Erythroblast (primary cell): ENCODE data around the gene CLMN.

ENCODE experiments used
- DNase-seq, 2 experiments: peaks; one replicate each; lab custom pipeline; 2025; lab: John Stamatoyannopoulos, UW
- GATA1 ChIP-seq: IDR thresholded peaks from 2 replicates; pipeline ENCODE4 v1.6.1; 2011; ENCODE audit warnings: low read depth, mild to moderate bottlenecking, control low read depth, low read length, moderate library complexity
- POLR2A ChIP-seq: IDR thresholded peaks from 2 replicates; pipeline ENCODE4 v1.6.1; 2011; ENCODE audit warnings: mild to moderate bottlenecking, low read length

The CLMN gene, protein sequence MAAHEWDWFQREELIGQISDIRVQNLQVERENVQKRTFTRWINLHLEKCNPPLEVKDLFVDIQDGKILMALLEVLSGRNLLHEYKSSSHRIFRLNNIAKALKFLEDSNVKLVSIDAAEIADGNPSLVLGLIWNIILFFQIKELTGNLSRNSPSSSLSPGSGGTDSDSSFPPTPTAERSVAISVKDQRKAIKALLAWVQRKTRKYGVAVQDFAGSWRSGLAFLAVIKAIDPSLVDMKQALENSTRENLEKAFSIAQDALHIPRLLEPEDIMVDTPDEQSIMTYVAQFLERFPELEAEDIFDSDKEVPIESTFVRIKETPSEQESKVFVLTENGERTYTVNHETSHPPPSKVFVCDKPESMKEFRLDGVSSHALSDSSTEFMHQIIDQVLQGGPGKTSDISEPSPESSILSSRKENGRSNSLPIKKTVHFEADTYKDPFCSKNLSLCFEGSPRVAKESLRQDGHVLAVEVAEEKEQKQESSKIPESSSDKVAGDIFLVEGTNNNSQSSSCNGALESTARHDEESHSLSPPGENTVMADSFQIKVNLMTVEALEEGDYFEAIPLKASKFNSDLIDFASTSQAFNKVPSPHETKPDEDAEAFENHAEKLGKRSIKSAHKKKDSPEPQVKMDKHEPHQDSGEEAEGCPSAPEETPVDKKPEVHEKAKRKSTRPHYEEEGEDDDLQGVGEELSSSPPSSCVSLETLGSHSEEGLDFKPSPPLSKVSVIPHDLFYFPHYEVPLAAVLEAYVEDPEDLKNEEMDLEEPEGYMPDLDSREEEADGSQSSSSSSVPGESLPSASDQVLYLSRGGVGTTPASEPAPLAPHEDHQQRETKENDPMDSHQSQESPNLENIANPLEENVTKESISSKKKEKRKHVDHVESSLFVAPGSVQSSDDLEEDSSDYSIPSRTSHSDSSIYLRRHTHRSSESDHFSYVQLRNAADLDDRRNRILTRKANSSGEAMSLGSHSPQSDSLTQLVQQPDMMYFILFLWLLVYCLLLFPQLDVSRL

DNA sequence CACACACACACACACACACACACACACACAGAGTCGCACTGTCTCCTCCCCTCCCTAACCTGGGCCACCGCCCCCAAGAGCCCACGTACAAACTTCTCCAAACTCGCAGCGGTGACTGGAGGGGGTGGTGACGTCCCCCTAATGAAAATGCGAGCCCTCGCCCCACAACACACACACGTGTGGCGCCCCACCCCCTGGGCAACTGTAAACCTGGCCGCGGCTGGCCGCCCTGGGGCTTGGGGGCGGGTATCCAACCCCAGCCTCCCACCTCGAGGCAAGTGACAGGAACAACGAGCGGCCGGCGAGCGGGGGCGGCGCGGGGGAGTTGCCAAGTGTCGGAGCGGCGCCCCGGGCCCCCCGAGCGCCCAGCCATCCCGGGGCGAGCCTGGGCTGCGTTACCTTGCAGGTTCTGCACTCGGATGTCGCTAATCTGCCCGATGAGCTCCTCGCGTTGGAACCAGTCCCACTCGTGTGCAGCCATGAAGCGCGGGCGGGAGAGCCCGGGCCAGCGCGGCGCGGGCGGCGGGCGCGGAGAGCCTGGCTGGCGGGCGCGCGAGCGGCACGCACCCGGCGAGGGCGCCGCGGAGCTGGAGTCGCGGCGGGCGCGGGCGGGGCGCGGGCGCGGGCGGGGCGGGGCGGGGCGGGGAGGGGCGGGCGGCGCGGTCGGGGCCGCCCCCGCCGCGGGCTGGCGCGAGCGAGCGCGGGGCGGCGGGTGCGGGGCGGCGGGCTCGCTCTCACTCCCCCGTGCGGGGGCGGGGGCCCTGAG lies at the start of gene CLMN:
Gene CLMN (minus strand): TSS at position 597 of the 766 bp plus-strand sequence. CDS start 116 bp downstream, at position 481.
- DNase-seq = peak; percentile 15 to 18
- TF ChIP-seq GATA1 (no peak), POLR2A (no peak)

DNA sequence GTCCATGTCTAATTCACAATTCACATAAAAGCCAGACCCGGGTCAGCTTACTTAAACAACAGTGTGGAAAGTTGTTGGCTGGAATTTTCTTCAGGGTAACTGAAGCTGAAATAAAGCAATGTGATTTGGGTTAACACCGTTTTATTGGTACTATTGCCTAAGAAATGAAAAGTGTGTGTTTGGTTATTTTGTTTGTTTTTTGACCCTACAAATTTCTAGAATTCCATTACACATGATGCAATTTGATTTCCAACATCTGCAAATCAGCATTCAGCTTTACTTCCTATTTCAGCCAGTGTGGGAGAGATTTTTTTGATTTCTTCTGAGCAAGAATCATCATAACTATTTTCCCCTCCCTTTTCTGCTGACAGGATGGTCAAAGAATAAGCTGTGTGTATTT lies 45.7 kb upstream of the CLMN start:
- DNase-seq = no peak
- TF ChIP-seq POLR2A (no peak), GATA1 (no peak)

DNA sequence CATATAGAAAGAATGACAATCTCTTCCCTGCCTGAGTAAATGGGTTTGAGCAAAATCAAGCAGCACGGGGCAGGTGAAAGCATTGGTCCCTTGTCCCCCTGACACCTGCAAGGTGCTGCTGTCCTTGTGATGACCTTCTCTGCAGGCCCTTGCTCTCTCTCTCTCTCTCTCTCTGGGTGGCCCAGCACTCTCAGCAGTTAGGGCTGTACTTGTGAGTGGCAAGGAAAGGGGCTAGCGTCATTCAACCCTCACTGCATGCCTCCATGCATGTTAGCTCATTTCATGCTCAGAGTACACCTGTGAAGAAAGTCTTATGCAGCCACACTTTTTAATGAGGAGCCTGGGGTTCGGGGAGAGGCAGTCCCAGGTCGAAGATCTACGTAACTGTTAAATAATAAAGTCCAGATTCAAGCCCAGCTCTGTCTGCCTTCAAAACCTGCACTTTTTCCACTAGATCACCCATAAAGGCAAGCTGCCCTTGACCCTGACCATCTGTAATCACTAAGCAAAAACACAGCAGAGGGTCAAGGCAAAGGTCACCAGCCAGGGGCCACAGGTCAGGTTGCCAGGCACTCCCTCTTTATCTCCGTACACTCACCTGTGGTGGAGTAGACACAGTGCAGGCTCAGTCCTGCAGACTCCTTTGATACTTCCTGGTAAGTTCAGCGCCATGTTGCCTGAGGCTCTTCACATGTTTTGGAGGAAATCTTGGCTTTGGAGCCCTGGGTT lies 44.9 kb upstream of the CLMN start:
- DNase-seq = no peak
- TF ChIP-seq POLR2A (no peak), GATA1 (no peak)

DNA sequence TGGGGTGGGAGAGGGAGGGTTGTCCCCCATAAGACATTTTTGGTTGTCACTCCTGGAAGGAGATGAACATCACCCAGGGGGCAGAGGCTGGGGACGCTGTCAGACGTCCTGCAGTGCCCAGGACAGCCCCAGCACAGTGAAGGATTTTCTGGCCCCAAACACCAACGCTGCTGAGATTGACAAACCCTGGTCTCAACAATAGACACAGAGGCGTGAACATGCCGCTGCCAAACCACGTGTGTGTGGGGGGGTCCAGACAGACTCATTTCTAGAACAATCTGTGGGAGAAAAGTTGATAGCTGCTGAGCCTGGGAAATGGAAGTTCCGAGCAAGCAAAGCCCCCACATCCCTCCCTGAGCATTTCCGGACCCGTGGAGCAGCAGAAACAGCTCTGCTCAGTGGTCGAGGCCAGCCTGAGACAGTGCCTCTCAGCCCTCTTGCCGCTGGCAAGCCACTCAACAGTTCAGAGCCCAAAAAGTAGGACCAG lies 43.8 kb upstream of the CLMN start:
- DNase-seq = no peak
- TF ChIP-seq GATA1 (no peak), POLR2A (no peak)

DNA sequence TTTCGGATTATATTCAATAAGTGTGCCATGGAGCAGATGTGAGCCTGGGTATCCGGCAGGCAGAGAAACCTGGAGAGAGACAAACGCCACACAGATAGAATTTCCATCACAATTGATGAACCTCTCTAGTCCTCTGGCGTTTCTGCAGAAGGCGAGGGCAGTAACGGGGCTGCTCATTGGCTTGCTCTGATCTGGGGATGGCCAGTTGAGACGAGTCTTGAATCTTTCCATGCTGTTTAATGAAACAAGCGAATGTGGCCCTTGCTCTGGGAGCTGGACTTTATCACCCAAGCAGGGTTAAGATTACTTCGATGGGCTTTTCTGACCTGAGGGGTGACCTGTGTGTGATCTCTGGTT lies 42.4 kb upstream of the CLMN start:
- TF ChIP-seq POLR2A = no peak
- no peak for TF ChIP-seq GATA1

DNA sequence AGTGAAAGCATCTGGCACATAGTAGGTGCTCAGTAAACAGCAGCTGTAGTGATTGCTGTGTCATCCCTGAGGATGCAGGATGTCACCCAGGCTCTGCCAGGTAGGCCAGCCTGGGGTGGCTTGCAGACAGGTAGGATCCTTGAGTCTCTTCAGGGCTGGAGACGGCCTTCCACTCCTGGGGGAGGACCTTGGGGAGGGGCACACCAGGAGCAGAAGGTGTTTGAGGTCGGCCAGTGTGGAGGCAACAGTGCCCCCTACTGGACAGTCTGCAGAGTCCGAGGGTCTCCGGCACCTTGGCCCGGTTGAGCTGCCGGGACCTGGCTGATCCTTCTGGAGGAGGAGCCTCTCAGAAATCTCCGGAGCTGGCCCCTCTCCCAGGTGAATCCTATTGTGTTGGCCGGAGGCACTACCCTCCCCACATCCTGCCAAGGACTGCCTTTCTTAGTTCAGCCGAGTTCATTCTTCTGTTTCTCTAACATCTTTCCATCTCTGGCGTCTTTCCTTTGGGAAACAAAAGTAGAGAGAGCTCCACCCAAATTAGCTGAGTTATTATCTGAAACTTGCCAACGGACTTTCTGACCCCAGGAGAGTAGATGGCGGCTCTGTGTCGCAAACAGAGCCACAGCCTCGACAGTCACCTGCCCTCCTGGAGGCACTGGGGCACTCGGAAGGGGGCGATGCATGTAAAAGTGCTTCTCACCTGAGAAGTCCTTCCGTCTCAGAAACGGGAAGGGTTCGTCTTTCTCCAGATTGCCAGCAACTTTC lies 41.8 kb upstream of the CLMN start:
- TF ChIP-seq POLR2A (no peak), GATA1 (no peak)
- peak; percentile 32 to 54 for DNase-seq

More for the DNA sequence above, 42.4 kb upstream of the CLMN start:
- DNase-seq = no peak

DNA sequence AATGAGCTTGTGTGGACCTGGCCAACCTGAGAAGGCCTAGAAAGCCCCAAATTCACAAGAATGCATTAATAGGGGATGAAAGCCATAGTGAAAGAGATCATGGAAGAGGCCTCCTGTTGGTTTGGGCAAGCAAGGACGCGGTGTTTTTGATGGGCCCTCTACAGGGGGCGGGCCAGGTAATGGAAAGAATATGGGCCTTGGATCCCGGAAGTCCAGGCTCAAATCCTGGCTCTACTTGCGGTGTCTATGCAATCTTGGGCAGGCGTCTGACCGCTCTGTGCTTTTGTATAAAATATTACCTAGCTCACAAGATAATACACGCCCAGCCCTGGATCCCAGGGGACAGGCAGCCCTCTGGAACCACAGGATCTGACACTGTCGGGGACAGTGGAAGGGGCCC lies 41.1 kb upstream of the CLMN start:
- no peak for DNase-seq
- TF ChIP-seq POLR2A (no peak), GATA1 (no peak)

DNA sequence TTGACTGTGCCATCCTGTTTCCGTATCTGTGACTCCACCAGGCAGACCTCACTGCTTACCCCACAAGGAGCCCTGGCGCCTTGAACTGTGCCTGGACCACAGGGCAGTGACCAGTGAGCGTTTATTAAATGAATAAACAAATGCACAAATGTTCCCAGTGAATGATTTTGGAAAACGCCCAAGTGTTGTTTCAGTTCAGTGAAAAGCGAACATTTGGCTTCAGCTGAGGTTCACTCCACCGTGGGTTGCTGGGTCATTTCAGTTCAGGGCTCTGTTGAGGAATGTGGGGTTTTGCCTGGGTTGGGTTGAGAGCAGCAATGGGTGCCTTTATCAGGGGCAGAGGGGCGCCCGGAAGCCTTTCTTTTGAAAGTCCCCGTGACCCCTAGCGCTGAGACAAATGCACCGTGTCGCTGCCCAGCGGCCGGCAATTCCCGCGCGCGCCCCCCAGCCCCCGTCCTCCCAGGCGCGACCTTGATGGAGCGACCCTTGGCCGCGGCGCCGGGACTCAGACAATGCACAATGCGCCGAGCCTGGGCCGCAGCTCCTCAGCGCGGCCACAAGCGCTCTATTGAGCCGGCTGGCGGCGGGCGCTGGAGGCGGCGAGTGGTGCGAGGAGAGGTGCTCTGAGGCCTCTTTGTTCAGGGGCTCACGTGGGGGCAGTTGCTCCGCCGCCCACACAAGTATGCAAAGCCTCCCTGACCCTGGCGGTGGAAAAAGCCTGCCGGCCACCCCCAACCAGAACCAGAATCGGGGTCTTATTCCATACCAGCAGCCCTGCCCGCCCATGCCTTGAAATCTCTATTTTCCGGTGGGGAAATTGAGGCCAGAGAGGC lies 40.5 kb upstream of the CLMN start:
- no peak for DNase-seq

DNA sequence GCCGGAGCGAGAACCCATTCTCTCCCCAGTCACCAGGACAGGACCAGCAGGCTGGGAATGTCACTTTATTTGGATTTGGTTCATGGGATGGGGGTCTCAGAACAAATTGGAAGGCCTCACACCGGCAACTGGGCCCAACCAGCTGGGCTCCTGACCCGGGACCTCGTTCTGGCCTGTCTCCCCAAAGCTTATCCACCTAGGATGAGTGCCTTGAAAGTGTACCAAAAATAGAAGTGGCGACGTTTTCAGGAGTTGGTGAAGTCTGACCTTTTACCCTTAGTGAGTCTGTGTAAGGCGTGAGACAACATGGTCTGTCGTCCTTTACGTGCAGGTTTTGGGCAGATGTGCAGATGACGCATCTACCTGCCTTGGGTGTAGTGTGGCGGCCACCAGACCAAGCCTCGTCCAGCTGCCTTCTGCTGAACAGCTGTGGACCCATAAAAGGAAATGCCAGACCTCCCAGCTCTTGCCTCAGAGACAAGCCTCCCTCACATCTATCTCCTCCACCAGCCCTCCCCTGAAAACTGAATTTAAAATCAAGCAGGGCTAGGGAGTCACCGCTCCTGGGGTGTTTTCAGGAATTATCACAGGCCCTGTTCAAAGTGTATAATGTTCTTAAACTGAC lies 36.6 kb upstream of the CLMN start:
- no peak for DNase-seq

More for the DNA sequence above, 40.5 kb upstream of the CLMN start:
- TF ChIP-seq POLR2A (no peak), GATA1 (no peak)

DNA sequence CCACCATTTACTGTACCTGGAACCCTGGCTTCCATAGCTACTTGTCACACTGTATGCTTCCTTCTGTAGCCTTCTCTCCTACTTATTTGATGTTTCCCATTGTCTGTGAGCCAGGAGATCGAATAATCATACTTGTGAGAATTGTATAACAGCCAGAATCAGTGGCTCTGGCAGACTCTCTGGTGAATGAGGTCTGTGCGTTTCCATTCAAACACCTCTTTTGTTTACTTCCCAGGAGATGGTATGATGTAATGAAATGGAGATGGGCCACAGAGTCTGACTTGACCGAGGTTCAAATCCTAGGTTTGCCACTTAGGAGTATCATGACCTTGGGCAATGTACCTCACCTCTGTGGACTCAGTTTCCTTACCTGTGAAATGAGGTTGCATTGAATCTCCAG lies 35.7 kb upstream of the CLMN start:
- DNase-seq = no peak
- TF ChIP-seq GATA1 (no peak), POLR2A (no peak)

More for the DNA sequence above, 36.6 kb upstream of the CLMN start:
- TF ChIP-seq POLR2A (no peak), GATA1 (no peak)

DNA sequence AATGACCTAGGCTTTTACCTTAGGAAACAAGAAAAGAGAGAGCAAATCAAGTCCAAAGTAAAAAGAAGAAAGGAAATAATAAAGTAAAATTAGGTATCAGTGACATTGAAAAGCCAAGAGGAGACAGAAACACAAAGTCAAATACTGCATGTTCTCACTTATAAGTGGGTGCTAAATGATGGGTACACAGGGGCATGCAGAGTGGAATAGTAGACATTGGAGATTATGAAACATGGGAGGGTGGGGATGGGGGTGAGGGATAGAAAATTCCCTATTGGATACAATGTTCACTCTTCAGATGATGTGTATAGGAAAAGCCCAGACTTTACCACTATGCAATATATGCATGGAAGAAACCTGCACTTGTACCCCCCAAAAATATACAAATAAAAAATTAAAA lies 35.1 kb upstream of the CLMN start:
- TF ChIP-seq GATA1 (no peak), POLR2A (no peak)
- DNase-seq = no peak
